Measurements from ENCODE around the gene SNX25. TPM values are rescaled to one million over a fixed set of nuclear protein-coding genes. Genes with fewer than 3 reads are reported as not detected.
A peak's percentile ranks its signal among the peaks of the same experiment; 100 is the strongest.

Gene SNX25
- total RNA-seq, 1 donor from 2014 or later: 27.5 TPM

DNA sequence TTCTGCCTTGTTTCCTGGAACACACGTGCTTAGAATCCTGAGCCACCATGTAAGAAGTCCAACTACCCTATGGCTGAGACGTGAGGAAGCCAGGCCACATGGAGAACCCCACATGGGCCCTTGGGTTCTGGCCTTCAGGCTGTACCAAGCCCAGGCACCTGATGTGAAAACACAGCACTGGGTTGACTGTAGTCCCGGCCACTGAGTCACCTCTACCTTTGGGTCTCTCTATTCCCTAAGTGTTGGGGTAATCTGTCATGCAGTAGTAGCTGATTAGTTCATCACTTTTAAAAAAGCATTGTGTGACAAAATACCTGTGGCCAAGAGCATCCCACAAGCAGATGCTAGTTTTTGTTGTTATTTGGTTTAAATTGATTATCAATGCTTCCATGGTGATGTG, 29.9 kb upstream of the SNX25 start:
- no peak overlapping the region for H3K27ac Mint-ChIP-seq (ENCODE audit: unreplicated experiment)
- H3K4me3 Mint-ChIP-seq (ENCODE audit: unreplicated experiment): no peak overlapping the region
- H3K27me3 Mint-ChIP-seq (ENCODE audit: unreplicated experiment): no peaks in the 10 kb centered on the region
- H3K4me1 Mint-ChIP-seq (ENCODE audit: low read depth, unreplicated experiment): peaks cover 3% of the 10 kb centered on the region
- no peaks in the 10 kb centered on the region for H3K9me3 Mint-ChIP-seq (ENCODE audit: unreplicated experiment)
- TF ChIP-seq, protein P1, sequence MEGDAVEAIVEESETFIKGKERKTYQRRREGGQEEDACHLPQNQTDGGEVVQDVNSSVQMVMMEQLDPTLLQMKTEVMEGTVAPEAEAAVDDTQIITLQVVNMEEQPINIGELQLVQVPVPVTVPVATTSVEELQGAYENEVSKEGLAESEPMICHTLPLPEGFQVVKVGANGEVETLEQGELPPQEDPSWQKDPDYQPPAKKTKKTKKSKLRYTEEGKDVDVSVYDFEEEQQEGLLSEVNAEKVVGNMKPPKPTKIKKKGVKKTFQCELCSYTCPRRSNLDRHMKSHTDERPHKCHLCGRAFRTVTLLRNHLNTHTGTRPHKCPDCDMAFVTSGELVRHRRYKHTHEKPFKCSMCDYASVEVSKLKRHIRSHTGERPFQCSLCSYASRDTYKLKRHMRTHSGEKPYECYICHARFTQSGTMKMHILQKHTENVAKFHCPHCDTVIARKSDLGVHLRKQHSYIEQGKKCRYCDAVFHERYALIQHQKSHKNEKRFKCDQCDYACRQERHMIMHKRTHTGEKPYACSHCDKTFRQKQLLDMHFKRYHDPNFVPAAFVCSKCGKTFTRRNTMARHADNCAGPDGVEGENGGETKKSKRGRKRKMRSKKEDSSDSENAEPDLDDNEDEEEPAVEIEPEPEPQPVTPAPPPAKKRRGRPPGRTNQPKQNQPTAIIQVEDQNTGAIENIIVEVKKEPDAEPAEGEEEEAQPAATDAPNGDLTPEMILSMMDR (IDR thresholded peaks at IDR 0.05; ENCODE audit: partially characterized antibody, unreplicated experiment): no peak
- no peaks in the 10 kb centered on the region for H3K36me3 Mint-ChIP-seq (ENCODE audit: unreplicated experiment)
- DNase-seq: no peak

DNA sequence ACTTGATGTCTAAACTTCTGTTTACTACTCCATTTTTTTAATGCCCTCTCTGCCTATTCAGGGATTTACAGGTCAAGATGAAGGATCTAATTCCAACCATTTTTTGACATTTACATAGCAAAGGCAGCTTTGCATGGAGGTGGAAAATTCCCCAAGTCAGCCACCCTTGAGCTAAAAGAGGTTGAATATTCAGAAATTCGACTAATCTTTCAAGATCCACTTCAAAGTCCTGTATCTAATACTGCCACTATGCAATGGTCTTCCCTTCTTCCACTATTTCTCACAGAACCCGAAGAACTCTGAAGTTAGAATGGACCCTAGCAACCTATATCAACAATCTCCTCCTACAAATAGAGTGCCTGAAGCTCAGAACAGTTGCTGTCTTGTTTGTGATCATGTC, 27.2 kb upstream of the SNX25 start:
- Mint-ChIP-seq H3K27ac (ENCODE audit: unreplicated experiment) (no peak overlapping the region), H3K4me3 (ENCODE audit: unreplicated experiment) (no peak overlapping the region), H3K36me3 (ENCODE audit: unreplicated experiment) (no peaks in the 10 kb centered on the region), H3K9me3 (ENCODE audit: unreplicated experiment) (no peaks in the 10 kb centered on the region), H3K27me3 (ENCODE audit: unreplicated experiment) (no peaks in the 10 kb centered on the region), H3K4me1 (ENCODE audit: low read depth, unreplicated experiment) (peaks cover 5% of the 10 kb centered on the region)
- DNase-seq: no peak
- TF ChIP-seq, protein P1 (IDR thresholded peaks at IDR 0.05; ENCODE audit: partially characterized antibody, unreplicated experiment): no peak

DNA sequence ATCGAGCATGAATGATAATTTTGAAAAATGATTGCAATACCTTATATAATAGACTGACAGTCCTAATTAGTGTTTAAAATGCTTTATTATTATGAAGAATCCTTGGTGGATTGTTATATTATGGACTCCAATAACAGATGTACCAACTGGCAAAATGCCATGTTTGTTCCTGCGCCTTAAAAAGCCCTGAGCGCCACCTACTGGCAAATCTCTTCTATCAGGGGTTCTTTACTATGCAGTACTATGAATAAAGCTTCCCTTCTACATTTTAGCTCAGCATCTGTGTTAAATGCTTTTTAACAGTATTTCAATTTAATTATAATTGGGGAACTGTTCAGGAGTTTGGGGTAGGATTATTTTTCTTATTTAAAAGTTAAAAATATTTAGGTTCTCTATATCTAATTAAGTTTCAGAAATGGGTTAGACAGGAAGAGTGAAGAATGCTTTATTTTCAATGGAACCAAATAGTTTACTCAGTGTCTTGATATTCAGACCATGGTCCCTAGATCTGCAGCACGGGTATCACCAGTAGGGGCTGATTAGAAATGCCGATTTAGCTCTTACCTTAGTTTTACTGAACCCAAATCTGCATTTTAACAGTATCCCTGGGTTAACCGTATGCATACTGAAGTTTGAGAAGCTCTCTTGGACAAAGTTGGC, 25.6 kb upstream of the SNX25 start:
- Mint-ChIP-seq H3K4me3 (ENCODE audit: unreplicated experiment) (no peak overlapping the region), H3K27me3 (ENCODE audit: unreplicated experiment) (no peaks in the 10 kb centered on the region), H3K9me3 (ENCODE audit: unreplicated experiment) (no peaks in the 10 kb centered on the region), H3K27ac (ENCODE audit: unreplicated experiment) (no peak overlapping the region), H3K36me3 (ENCODE audit: unreplicated experiment) (no peaks in the 10 kb centered on the region), H3K4me1 (ENCODE audit: low read depth, unreplicated experiment) (peaks cover 5% of the 10 kb centered on the region)
- peak; percentile 72 for DNase-seq
- TF ChIP-seq, protein P1 (IDR thresholded peaks at IDR 0.05; ENCODE audit: partially characterized antibody, unreplicated experiment): peak; percentile 78

DNA sequence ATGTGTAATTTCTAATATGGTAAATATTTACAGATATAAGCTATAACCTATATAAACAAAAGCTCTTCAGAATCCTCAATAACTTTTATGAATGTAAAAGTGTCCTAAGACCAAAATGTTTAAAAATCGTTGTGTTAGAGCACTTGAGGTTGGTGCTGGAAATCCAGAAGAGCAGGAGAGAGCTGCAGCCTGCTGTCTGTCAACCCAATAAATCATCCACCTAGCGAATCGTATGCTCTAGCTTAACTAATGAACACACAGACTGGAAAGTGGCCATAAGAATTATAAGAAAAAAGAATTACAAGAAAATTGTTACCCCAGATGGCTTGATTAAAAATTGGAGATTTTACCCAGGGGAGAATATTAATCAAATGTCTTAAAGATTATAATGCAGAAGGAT, 22.6 kb upstream of the SNX25 start:
- Mint-ChIP-seq H3K9me3 (ENCODE audit: unreplicated experiment) (no peaks in the 10 kb centered on the region), H3K36me3 (ENCODE audit: unreplicated experiment) (no peaks in the 10 kb centered on the region), H3K4me3 (ENCODE audit: unreplicated experiment) (no peak overlapping the region), H3K27me3 (ENCODE audit: unreplicated experiment) (no peaks in the 10 kb centered on the region), H3K27ac (ENCODE audit: unreplicated experiment) (no peak overlapping the region), H3K4me1 (ENCODE audit: low read depth, unreplicated experiment) (peaks cover 5% of the 10 kb centered on the region)
- no peak for DNase-seq
- TF ChIP-seq, protein P1 (IDR thresholded peaks at IDR 0.05; ENCODE audit: partially characterized antibody, unreplicated experiment): no peak

DNA sequence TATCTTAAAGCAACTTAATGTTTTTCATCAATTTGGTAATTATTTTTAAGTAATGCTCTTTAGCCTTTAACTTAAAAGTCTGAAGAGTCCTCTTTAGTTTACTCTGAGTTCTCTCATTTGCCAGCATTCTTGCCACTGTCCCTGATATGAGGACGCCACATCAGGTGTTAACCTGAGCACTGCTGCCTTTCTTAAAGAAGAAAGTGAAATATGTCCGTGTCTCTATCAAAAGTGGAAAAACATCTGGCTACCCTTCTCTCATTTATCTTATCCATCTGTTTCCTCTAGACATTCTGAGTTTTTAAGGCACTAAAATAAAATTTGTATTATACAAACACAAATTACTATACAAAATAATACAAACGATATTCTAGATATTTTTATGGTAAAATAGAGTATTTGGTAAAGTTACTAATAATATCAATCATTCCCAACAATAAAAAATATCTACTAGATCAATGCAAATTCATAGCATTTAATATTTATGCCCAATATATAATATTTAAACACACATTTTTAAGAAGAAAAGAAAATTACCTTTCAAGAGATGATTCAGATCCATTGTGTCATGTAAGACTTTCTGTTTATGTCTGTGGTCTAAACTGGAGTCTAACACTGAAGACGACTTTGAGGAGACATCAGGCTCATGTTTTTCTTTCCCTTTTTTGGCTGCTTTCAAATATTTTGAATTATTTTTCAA, 19.6 kb upstream of the SNX25 start:
- TF ChIP-seq, protein P1 (IDR thresholded peaks at IDR 0.05; ENCODE audit: partially characterized antibody, unreplicated experiment): no peak
- H3K27ac Mint-ChIP-seq (ENCODE audit: unreplicated experiment): no peak overlapping the region
- no peaks in the 10 kb centered on the region for H3K27me3 Mint-ChIP-seq (ENCODE audit: unreplicated experiment)
- H3K4me1 Mint-ChIP-seq (ENCODE audit: low read depth, unreplicated experiment): peaks cover 2% of the 10 kb centered on the region
- H3K36me3 Mint-ChIP-seq (ENCODE audit: unreplicated experiment): no peaks in the 10 kb centered on the region
- no peak overlapping the region for H3K4me3 Mint-ChIP-seq (ENCODE audit: unreplicated experiment)
- DNase-seq: no peak
- no peaks in the 10 kb centered on the region for H3K9me3 Mint-ChIP-seq (ENCODE audit: unreplicated experiment)

Data from glutamatergic neuron (in vitro differentiated cells).